Thoracic aorta (tissue), 2 donors: ENCODE measurements around the gene CRTC3. TPM values are rescaled to one million over a fixed set of nuclear protein-coding genes. Genes with fewer than 3 reads are reported as not detected.

Source experiments
- ATAC-seq: fragments of 150-250 bp; one replicate; pipeline ENCODE4 v1.8.0; 2017; ENCODE audit warnings: low read depth; ENCODE audit not compliant: insufficient number of reproducible peaks, low FRiP score
- DNase-seq: peaks from one replicate; pipeline ENCODE4 v3.0.0-alpha.2; 2020; ENCODE audit warnings: low spot score
- H3K27ac ChIP-seq, 2 donors: fragments of 200-600 bp; sonication (generic); 1 replicate in 1 of 2; 2 replicates in 1 of 2; pipeline ENCODE4 v1.5.1; 2016; ENCODE audit warnings: mild to moderate bottlenecking in 2 of 2, moderate library complexity in 2 of 2
- H3K27me3 ChIP-seq: fragments of 200-600 bp; sonication (generic); replicated peaks from 2 replicates; pipeline ENCODE4 v1.6.0; 2016; ENCODE audit warnings: mild to moderate bottlenecking; ENCODE audit not compliant: insufficient read depth
- H3K36me3 ChIP-seq: fragments of 200-600 bp; sonication (generic); one replicate; pipeline ENCODE4 v1.5.1; 2016
- H3K4me1 ChIP-seq, 2 donors: fragments of 200-600 bp; sonication (generic); 1 replicate in 1 of 2; 2 replicates in 1 of 2; pipeline versions ENCODE4 v1.5.1 to v1.6.0; 2016; ENCODE audit warnings: low read depth in 2 of 2, mild to moderate bottlenecking in 1 of 2; ENCODE audit not compliant: control insufficient read depth in 1 of 2
- H3K4me3 ChIP-seq: fragments of 200-600 bp; sonication (generic); 2 replicates; pipeline ENCODE4 v1.5.1; 2016; ENCODE audit warnings: mild to moderate bottlenecking
- H3K9me3 ChIP-seq: fragments of 200-600 bp; sonication (generic); 2 replicates; pipeline ENCODE4 v1.5.1; 2016
- total RNA-seq, 2 donors: library from RNA; depleted of rRNA; stranded (reverse); fragments of >200 nt; gene quantifications; one replicate each; pipeline versions ENCODE4 v1.1.0 to v1.2.3, GENCODE V29; 2016
- TF ChIP-seq, protein P1 (sequence below): fragments of 200-600 bp; sonication (generic); IDR thresholded peaks from one replicate; pipeline ENCODE4 v1.5.1; 2019; ENCODE audit warnings: antibody characterized with exemption

The CRTC3 gene
- total RNA-seq, 2 donors from 2014 or later: 73.2 to 89.8 TPM

DNA sequence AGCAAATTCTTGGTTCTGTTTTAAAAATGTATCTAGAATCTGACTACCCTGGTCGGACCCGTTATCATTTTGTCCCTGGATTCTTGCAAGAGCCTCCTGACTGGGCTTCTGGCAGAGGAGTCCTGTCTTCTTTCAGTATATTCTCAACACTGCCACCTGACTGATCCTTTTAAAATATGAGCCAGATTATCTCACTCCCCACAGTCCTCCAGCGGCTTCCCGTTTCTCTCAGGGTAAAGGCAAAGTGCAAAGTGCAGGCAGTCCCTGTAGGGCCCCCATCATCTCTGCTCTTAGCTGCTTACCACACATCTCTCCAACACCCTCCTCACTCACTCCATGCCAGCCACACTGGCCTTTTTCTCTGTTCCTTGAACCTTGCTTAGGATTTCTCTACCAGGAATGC is 28.4 kb downstream of the CRTC3 start:
- DNase-seq (no peak), ATAC-seq (no peak)
- Histone ChIP-seq H3K4me3 (peak overlapping the region; percentile 31), H3K9me3 (no peaks in the 10 kb centered on the region), H3K27ac (peak overlapping the region; percentile 88 to 90), H3K27me3 (no peaks in the 10 kb centered on the region), H3K36me3 (no peaks in the 10 kb centered on the region), H3K4me1 (peaks cover 60 to 74% of the 10 kb centered on the region in 2 donors)
- TF ChIP-seq, protein P1, sequence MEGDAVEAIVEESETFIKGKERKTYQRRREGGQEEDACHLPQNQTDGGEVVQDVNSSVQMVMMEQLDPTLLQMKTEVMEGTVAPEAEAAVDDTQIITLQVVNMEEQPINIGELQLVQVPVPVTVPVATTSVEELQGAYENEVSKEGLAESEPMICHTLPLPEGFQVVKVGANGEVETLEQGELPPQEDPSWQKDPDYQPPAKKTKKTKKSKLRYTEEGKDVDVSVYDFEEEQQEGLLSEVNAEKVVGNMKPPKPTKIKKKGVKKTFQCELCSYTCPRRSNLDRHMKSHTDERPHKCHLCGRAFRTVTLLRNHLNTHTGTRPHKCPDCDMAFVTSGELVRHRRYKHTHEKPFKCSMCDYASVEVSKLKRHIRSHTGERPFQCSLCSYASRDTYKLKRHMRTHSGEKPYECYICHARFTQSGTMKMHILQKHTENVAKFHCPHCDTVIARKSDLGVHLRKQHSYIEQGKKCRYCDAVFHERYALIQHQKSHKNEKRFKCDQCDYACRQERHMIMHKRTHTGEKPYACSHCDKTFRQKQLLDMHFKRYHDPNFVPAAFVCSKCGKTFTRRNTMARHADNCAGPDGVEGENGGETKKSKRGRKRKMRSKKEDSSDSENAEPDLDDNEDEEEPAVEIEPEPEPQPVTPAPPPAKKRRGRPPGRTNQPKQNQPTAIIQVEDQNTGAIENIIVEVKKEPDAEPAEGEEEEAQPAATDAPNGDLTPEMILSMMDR: no peak

DNA sequence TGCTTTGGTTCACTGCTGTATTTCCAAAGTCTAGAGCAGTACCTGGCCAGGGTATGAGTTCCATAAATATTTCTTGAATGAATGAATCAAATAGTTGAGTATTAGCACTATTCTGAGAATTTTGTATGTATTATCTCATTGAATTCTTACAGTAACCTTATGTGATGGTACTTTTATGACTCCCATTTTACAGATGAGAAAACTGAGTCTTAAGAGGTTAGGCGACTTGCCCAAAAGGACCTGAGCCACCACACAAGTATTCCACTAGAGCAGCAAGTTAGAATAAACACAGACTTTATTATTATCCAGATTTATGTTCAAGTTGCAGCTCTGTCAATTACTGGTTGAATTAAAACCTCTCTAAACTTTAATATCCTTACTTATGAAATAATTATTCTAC is 29.4 kb downstream of the CRTC3 start:
- no peaks in the 10 kb centered on the region for H3K9me3 ChIP-seq
- ATAC-seq (no peak), DNase-seq (no peak)
- no peak overlapping the region for H3K4me3 ChIP-seq
- no peaks in the 10 kb centered on the region for H3K27me3 ChIP-seq
- TF ChIP-seq, protein P1: no peak
- H3K36me3 ChIP-seq: no peaks in the 10 kb centered on the region
- peak overlapping the region; percentile 88 to 90 for H3K27ac ChIP-seq
- H3K4me1 ChIP-seq: peaks cover 62 to 77% of the 10 kb centered on the region in 2 donors

DNA sequence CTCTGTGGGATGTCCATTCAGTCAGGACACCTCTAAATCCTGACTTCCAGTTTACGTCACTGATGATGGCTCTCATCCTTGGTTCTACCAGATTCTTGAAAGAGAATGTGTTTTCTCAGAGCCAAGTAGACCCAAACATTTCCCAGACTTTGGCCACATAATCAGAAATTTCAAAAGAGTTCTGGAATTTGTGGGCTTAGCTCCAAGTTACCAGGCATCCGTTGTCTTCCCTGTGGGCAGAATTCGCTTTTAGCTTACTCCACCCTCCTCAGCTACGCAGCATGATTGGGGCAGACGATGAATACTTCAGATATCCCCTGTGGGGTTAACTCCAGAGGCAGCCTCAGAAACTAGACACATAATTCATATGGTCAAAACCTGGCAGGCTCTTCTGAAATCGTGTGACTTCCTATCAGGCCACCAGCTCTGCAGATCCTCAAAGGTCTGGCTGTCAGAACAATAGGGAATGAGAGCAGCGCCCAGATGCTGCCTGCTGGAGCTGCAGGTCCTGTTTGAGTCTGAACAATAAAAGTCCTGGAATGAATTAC is 30.6 kb downstream of the CRTC3 start:
- peak; percentile 18 for DNase-seq
- Histone ChIP-seq H3K4me1 (peaks cover 67 to 84% of the 10 kb centered on the region in 2 donors), H3K27me3 (no peaks in the 10 kb centered on the region)

DNA sequence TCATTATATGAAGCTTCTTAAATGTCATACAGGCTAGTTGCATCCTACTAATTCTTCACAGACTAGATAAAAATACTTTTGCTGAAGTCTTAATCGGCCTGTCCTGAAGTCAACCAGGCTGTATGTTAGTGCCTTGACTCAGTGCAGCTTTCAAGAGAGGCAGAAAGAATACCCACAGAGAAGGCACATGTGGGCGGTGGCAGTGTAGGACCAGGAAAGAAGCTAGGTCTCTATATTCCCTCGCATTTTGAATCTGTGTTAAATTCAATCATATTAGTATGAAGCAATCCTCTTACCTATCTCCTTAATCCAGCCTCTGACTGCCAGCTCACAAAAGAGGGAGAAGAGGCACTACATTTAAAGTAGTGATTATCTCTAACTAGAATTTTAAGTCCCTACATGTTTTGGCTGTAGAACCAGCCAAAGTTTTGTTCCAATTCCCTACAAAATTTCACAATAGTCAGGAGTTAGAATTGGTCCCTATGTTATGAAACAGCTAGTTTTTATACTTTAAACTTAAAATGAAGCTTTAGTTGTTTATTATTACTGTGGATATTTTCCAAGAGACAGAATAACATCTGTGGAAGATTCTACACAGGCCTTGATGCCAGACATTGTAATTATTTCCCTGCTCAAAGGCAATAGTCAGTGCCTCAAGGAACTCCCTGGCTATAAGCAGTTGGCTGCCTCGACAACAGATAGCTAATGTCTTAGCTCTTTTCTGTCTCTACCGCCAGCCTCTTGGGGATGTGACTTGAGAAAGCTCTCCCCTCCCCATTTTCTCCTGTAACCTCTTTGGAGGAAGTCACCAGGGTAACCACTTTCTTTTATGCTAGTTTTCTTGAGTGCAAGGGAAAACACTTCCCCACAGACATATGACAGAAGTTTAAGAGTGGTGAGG is 31.9 kb downstream of the CRTC3 start:
- ATAC-seq (no peak), DNase-seq (no peak)
- Histone ChIP-seq H3K27me3 (no peaks in the 10 kb centered on the region), H3K4me1 (peaks cover 67 to 92% of the 10 kb centered on the region in 2 donors), H3K9me3 (no peaks in the 10 kb centered on the region), H3K4me3 (no peak overlapping the region), H3K36me3 (no peaks in the 10 kb centered on the region), H3K27ac (peak overlapping the region; percentile 88 to 90)
- TF ChIP-seq, protein P1: no peak

More for the DNA sequence above, 30.6 kb downstream of the CRTC3 start:
- Histone ChIP-seq H3K4me3 (peak overlapping the region; percentile 10), H3K9me3 (no peaks in the 10 kb centered on the region), H3K36me3 (no peaks in the 10 kb centered on the region), H3K27ac (peak overlapping the region; percentile 88 to 90)
- TF ChIP-seq, protein P1: no peak
- ATAC-seq: no peak

DNA sequence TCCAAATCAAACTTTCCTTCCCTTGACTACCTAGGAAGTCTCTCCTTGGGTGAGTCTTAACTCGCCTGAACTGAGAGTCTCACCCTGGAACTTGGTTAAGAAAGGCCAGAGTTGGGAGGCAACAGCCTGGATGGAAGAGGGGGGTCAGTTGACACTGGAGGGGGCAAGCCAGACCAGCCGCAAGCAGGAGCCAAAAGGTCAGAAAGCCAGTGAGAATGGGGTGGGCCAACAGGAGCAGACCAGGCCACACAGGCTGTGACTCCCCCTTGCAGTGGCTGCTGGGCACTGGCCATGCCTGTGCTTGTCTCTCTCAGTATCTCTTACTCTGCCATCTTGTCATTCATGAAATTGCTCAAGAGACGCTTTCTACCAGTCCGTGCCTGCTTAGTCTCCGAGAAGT is 32.9 kb downstream of the CRTC3 start:
- TF ChIP-seq, protein P1: no peak
- Histone ChIP-seq H3K27me3 (no peaks in the 10 kb centered on the region), H3K36me3 (no peaks in the 10 kb centered on the region), H3K9me3 (no peaks in the 10 kb centered on the region), H3K27ac (peak overlapping the region; percentile 88 to 90), H3K4me1 (peaks cover 62 to 88% of the 10 kb centered on the region in 2 donors), H3K4me3 (no peak overlapping the region)
- no peak for ATAC-seq
- no peak for DNase-seq
